Subcutaneous adipose tissue (tissue), 4 donors: ENCODE measurements around the gene SNTA1. TPM values are rescaled to one million over a fixed set of nuclear protein-coding genes. Genes with fewer than 3 reads are reported as not detected.

ENCODE experiments used
- total RNA-seq, 4 donors: library from RNA; depleted of rRNA; stranded (reverse); fragments of >200 nt; gene quantifications; one replicate each; pipeline ENCODE4 v1.1.0, GENCODE V29; 2016
- TF ChIP-seq, protein P1 (sequence below): fragments of 450-650 bp; IDR thresholded peaks from one replicate; pipeline ENCODE4 v1.5.1; 2016; ENCODE audit warnings: low read depth, mild to moderate bottlenecking, control low read depth, antibody characterized with exemption, moderate library complexity

Gene SNTA1
- total RNA-seq, result 100 to 1,000 TPM in 1 of 4 donors, 10 to 100 TPM in 3; 28.6 to 144 (median 56.5) TPM

GRCh38 chr20:33443512-33444239 is at the start of gene SNTA1:
SNTA1 (minus strand) TSS chr20:33443763; CDS start chr20:33443620, 143 bp downstream.
- TF ChIP-seq, protein P1, sequence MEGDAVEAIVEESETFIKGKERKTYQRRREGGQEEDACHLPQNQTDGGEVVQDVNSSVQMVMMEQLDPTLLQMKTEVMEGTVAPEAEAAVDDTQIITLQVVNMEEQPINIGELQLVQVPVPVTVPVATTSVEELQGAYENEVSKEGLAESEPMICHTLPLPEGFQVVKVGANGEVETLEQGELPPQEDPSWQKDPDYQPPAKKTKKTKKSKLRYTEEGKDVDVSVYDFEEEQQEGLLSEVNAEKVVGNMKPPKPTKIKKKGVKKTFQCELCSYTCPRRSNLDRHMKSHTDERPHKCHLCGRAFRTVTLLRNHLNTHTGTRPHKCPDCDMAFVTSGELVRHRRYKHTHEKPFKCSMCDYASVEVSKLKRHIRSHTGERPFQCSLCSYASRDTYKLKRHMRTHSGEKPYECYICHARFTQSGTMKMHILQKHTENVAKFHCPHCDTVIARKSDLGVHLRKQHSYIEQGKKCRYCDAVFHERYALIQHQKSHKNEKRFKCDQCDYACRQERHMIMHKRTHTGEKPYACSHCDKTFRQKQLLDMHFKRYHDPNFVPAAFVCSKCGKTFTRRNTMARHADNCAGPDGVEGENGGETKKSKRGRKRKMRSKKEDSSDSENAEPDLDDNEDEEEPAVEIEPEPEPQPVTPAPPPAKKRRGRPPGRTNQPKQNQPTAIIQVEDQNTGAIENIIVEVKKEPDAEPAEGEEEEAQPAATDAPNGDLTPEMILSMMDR, result no peak

DNA sequence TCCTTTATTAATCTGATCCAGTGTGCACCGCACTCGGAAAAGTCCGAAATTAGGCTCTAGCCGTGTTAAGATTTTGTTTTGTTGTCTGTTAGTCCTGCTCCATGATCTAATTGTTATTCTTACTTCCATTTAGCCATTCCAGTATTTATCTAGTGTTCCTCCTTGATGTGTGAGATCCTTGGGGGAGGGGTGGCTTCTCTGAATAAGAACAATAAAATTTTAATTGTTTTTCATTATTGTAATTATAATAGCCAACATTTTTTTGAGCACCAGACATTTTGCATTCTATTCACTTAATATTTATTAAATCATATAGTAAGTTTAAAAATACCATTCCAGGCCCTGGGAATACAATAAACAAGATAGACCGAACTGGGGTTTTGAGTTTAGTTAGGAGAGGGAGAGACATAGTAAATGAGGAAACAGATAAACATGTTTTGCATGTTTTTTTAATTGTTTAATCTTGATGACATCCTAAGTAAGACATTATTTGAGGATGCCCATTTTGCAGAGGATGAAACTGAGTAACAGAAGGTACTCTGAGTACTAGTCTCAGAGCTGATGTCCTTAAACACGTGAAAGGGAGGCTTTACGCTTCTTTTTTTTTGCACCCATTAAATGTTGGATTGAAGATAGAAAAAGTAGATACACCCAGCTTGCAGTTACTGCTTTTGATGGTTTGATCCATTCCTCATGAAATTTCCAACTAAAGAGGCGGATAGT is 47.5 kb upstream of the SNTA1 start:
- TF ChIP-seq, protein P1, result no peak

- TF ChIP-seq, protein P1, result no peak
These were observed 46.7 kb upstream of the SNTA1 start, which contains the start of gene CBFA2T2 for GRCh38 chr20:33490023-33490933. CBFA2T2 (plus strand) TSS chr20:33490096; CDS start chr20:33490268, 172 bp downstream.

DNA sequence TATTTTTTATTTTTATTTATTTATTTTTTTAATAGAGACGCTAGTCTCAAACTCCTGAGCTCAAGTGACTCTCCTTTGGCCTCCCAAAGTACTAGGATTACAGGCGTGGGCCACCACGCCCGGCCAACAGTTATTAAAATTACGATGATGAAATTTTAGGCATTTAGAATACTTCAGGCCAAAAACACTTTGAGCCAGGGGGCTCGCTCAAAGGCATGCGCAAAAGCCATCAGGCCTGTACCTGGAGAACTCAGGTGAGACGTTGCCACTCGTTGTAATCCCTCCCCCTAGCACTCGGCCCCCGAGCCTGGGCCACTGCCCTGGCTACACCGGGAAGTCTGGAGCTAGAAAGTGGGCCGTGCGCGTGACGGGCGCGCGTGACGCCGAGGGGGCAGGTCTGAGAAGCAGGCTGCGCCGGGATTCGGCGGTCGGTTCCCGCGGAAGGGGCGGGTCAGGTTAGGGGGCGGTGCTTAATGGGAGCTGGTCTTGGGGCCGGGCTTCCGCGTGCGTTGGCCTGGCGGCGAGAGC is 46.0 kb upstream of the SNTA1 start:
- TF ChIP-seq, protein P1, result no peak

DNA sequence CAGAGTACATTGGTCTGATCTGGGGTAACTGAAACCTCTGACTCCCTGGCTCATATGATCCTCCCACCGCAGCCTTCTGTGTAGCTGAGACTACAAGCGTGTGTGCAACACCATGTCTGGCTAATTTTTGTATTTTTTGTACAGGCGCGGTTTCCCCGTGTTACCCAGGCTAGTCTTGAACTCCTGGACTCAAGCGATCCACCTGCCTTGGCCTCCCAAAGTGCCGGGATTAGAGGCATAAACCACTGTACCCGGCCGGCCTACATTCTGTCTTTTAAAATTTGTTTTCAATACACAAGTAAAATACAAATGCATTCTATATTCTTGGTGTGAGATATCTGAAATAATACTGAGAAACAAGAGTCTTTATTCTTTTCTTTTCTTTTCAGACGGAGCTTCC is 44.6 kb upstream of the SNTA1 start:
- TF ChIP-seq, protein P1, result no peak

DNA sequence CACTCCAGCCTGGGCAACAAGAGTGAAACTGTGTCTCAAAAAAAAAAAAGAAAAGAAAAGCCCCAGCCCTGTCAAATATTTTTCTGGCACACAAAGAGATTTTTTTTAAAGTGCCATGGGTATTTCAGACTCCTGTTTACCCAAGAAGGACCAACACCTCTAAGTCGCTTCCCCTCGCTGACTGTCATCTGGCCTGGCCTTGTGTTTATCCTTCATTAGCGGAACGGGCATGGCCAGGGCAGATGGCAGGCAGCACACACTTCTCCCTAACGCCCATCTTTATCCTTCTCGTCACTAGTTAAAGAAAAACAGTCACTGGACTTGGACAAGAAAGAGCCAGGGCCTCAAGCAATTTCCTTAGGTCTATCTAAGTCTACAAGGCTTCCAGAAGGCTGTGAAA is 39.0 kb upstream of the SNTA1 start:
- TF ChIP-seq, protein P1, result no peak
